T-helper 17 cell (primary cell): ENCODE measurements around the gene KDM2A. TPM values are rescaled to one million over a fixed set of nuclear protein-coding genes. Genes with fewer than 3 reads are reported as not detected.

ENCODE experiments used
- ATAC-seq: fragments of 150-1000 bp; cut with Tn5 transposase; 2 replicates; pipeline ENCODE4 v1.10.0; 2021; ENCODE audit warnings: mild to moderate bottlenecking, moderate library complexity
- DNase-seq, 3 donors: peaks; one replicate each; pipeline versions ENCODE4 v3.0.0 to v3.0.0-alpha.2; 2020 to 2021
- H3K9me3 ChIP-seq: one replicate; pipeline ENCODE4 v1.7.0; 2013; ENCODE audit warnings: low read length, mild to moderate bottlenecking; ENCODE audit not compliant: control insufficient read depth, poor library complexity, severe bottlenecking
- H3K27ac Mint-ChIP-seq: one replicate; pipeline ENCODE4 v1.8.0; 2022; ENCODE audit warnings: mild to moderate bottlenecking, moderate library complexity, mixed read lengths
- H3K27me3 Mint-ChIP-seq: one replicate; pipeline ENCODE4 v1.8.0; 2022; ENCODE audit warnings: mixed read lengths
- H3K36me3 Mint-ChIP-seq: one replicate; pipeline ENCODE4 v1.8.0; 2022; ENCODE audit warnings: low read depth, mixed read lengths
- H3K4me1 Mint-ChIP-seq: one replicate; pipeline ENCODE4 v1.8.0; 2022; ENCODE audit warnings: mild to moderate bottlenecking, mixed read lengths
- H3K4me3 Mint-ChIP-seq: one replicate; pipeline ENCODE4 v1.8.0; 2022; ENCODE audit warnings: mild to moderate bottlenecking, moderate library complexity, mixed read lengths
- total RNA-seq, 4 donors: library from RNA in 2 of 4; stranded (reverse) in 2 of 4; gene quantifications; one replicate each; pipeline ENCODE4 v1.2.3 and lab custom pipeline; 2022 to 2026

The KDM2A gene
- total RNA-seq, 2 donors from 2014 or later, result 366 to 425 TPM

DNA sequence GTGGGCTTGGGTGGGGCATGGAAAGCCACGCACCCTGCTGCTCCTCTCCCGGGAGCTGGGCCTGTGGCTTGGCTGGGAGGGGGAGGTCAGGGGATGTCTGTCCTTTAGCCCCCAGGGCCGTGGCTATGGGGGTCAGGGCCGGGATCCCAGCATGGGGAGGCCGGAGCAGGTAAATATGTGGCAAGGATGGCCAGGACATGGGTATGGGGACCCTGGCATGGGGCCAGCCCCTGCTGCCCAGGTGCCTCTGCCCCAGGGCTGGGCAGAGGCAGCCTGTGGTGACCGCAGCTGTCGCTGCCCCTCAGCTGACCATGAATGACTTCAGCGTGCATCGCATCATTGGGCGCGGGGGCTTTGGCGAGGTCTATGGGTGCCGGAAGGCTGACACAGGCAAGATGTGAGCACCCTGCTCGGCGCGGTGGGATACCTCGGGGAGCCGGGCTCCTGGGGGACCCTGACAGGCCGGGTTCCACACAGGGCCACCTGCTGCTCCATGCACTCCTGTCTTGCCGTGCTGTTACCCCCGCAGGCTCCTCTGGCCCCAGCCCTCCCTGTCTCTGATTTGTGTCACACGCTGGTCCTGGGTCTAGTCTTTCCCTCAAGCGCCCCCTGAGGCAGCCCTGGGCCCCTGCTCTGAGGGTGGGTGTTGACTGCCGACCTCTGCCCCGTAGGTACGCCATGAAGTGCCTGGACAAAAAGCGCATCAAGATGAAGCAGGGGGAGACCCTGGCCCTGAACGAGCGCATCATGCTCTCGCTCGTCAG is 161.9 kb downstream of the KDM2A start:
- no peak overlapping the region for H3K4me3 Mint-ChIP-seq
- no peaks in the 10 kb centered on the region for H3K36me3 Mint-ChIP-seq
- H3K9me3 ChIP-seq, result no peaks in the 10 kb centered on the region
- H3K27ac Mint-ChIP-seq, result peak overlapping the region; percentile 97
- ATAC-seq (no peak), DNase-seq (no peak)
- peaks cover 35% of the 10 kb centered on the region for H3K4me1 Mint-ChIP-seq
- H3K27me3 Mint-ChIP-seq, result no peaks in the 10 kb centered on the region

DNA sequence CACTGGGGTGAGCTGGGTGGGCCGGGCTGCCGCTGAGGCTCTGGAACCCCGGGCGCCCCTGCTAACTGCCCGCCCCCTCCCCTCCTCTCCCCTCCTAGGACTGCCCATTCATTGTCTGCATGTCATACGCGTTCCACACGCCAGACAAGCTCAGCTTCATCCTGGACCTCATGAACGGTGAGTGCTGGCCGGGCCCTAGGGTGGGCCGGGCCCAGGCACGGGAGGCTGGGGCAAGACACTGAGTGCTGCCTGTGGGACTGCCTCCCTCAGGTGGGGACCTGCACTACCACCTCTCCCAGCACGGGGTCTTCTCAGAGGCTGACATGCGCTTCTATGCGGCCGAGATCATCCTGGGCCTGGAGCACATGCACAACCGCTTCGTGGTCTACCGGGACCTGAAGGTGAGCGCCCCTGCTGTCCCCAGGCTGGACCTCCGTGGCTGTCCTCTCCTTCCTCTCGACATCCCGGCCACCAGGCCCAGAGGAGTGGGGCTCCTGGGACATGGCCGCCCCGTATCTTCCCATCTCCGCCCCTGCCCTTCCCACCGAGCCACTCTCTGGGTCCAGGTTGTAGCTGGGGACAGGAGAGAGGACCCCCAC is 162.6 kb downstream of the KDM2A start:
- Mint-ChIP-seq H3K36me3 (no peaks in the 10 kb centered on the region), H3K4me1 (peaks cover 33% of the 10 kb centered on the region), H3K27me3 (no peaks in the 10 kb centered on the region), H3K27ac (peak overlapping the region; percentile 79), H3K4me3 (no peak overlapping the region)
- H3K9me3 ChIP-seq, result no peaks in the 10 kb centered on the region
- ATAC-seq (no peak), DNase-seq (no peak)

DNA sequence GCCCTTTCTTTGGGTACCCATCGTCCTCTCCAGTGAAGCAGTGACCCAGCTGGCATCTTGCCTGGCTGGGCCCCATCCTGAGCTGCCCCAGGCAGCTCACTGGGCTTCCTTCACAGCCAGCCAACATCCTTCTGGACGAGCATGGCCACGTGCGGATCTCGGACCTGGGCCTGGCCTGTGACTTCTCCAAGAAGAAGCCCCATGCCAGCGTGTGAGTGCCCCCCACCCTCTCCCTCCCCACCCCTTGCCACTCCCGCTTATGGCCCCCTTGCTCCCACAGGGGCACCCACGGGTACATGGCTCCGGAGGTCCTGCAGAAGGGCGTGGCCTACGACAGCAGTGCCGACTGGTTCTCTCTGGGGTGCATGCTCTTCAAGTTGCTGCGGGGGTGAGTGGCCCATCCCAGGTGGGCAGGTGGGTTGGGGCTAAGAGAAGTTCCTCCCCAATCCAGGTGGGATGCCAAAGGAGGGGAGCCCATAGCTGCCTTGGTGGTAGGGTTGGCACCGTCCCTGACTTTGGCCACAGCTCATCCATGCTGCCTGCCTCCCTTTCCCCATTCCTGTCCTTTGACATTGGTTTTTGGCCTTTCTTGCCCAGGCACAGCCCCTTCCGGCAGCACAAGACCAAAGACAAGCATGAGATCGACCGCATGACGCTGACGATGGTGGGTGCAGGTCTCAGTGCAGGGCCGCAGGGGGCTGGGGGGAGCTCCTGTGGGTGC is 163.3 kb downstream of the KDM2A start:
- Mint-ChIP-seq H3K27me3 (no peaks in the 10 kb centered on the region), H3K4me3 (peak overlapping the region; percentile 43), H3K27ac (peak overlapping the region; percentile 79), H3K36me3 (no peaks in the 10 kb centered on the region), H3K4me1 (peaks cover 36% of the 10 kb centered on the region)
- DNase-seq (no peak), ATAC-seq (no peak)
- no peaks in the 10 kb centered on the region for H3K9me3 ChIP-seq

DNA sequence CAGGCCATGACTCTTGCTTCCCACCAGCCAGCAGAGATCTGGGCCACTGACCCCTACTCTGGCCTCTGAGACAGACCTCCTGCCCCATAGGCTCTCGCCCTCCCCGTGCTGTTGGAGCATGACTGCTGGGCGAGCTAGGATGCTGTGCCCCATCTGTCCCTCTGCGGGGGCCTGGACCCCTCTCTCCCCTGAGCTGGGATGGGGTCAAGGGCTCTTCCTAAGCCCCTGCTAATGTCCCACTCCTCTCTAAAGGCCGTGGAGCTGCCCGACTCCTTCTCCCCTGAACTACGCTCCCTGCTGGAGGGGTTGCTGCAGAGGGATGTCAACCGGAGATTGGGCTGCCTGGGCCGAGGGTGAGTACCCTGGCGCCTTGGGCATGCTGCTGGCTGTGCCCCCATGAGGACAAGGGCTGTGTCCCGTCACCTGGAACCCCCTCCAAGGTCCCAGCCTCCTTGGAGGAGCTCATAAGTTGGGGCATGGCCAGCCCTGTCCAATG is 163.9 kb downstream of the KDM2A start:
- H3K27me3 Mint-ChIP-seq, result no peaks in the 10 kb centered on the region
- DNase-seq (no peak), ATAC-seq (no peak)
- no peaks in the 10 kb centered on the region for H3K9me3 ChIP-seq
- H3K36me3 Mint-ChIP-seq, result no peaks in the 10 kb centered on the region
- H3K4me3 Mint-ChIP-seq, result peak overlapping the region; percentile 43
- H3K4me1 Mint-ChIP-seq, result peaks cover 36% of the 10 kb centered on the region
- H3K27ac Mint-ChIP-seq, result peak overlapping the region; percentile 79

DNA sequence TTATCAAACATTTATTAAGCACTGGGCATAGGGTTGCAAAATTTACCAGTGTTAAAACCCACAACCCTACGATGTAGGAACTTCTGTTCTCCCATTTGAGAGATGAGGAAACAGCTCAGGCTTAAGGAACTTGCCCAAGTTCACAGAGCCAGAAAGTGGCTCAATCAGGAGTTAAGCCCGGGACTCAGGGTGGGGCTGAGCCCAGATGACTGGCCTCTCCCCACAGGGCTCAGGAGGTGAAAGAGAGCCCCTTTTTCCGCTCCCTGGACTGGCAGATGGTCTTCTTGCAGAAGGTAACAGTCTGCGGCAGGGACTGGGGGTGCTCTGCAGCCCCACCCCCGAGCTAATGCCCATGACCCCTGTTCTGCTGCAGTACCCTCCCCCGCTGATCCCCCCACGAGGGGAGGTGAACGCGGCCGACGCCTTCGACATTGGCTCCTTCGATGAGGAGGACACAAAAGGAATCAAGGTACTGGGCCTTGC is 164.5 kb downstream of the KDM2A start:
- Mint-ChIP-seq H3K4me1 (peaks cover 39% of the 10 kb centered on the region), H3K27me3 (no peaks in the 10 kb centered on the region), H3K36me3 (no peaks in the 10 kb centered on the region), H3K27ac (peak overlapping the region; percentile 79), H3K4me3 (no peak overlapping the region)
- ATAC-seq (no peak), DNase-seq (no peak)
- H3K9me3 ChIP-seq, result no peaks in the 10 kb centered on the region

DNA sequence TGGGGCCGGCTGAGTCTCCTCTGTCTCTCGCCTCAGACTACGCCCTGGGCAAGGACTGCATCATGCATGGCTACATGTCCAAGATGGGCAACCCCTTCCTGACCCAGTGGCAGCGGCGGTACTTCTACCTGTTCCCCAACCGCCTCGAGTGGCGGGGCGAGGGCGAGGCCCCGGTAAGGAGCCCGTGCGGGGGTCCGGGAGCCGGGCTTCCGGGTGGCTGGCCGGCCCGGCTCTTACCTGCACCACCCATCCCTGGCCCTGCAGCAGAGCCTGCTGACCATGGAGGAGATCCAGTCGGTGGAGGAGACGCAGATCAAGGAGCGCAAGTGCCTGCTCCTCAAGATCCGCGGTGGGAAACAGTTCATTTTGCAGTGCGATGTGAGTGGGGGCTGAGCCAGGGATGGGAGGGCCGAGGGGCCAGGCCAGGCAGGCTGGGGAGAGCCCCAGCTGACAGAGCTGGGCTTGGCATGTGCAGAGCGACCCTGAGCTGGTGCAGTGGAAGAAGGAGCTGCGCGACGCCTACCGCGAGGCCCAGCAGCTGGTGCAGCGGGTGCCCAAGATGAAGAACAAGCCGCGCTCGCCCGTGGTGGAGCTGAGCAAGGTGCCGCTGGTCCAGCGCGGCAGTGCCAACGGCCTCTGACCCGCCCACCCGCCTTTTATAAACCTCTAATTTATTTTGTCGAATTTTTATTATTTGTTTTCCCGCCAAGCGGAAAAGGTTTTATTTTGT is 165.9 kb downstream of the KDM2A start:
- H3K9me3 ChIP-seq, result no peaks in the 10 kb centered on the region
- DNase-seq (no peak), ATAC-seq (no peak)
- no peaks in the 10 kb centered on the region for H3K27me3 Mint-ChIP-seq
- peaks cover 37% of the 10 kb centered on the region for H3K4me1 Mint-ChIP-seq
- no peaks in the 10 kb centered on the region for H3K36me3 Mint-ChIP-seq
- no peak overlapping the region for H3K4me3 Mint-ChIP-seq
- peak overlapping the region; percentile 75 for H3K27ac Mint-ChIP-seq

DNA sequence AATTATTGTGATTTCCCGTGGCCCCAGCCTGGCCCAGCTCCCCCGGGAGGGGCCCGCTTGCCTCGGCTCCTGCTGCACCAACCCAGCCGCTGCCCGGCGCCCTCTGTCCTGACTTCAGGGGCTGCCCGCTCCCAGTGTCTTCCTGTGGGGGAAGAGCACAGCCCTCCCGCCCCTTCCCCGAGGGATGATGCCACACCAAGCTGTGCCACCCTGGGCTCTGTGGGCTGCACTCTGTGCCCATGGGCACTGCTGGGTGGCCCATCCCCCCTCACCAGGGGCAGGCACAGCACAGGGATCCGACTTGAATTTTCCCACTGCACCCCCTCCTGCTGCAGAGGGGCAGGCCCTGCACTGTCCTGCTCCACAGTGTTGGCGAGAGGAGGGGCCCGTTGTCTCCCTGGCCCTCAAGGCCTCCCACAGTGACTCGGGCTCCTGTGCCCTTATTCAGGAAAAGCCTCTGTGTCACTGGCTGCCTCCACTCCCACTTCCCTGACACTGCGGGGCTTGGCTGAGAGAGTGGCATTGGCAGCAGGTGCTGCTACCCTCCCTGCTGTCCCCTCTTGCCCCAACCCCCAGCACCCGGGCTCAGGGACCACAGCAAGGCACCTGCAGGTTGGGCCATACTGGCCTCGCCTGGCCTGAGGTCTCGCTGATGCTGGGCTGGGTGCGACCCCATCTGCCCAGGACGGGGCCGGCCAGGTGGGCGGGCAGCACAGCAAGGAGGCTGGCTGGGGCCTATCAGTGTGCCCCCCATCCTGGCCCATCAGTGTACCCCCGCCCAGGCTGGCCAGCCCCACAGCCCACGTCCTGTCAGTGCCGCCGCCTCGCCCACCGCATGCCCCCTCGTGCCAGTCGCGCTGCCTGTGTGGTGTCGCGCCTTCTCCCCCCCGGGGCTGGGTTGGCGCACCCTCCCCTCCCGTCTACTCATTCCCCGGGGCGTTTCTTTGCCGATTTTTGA is 166.8 kb downstream of the KDM2A start:
- H3K27me3 Mint-ChIP-seq, result no peaks in the 10 kb centered on the region
- H3K4me3 Mint-ChIP-seq, result peak overlapping the region; percentile 94
- DNase-seq (peak in 1 of 3 donors; percentile 37), ATAC-seq (no peak)
- H3K9me3 ChIP-seq, result no peaks in the 10 kb centered on the region
- peaks cover 38% of the 10 kb centered on the region for H3K4me1 Mint-ChIP-seq
- H3K36me3 Mint-ChIP-seq, result no peaks in the 10 kb centered on the region
- H3K27ac Mint-ChIP-seq, result peak overlapping the region; percentile 100

DNA sequence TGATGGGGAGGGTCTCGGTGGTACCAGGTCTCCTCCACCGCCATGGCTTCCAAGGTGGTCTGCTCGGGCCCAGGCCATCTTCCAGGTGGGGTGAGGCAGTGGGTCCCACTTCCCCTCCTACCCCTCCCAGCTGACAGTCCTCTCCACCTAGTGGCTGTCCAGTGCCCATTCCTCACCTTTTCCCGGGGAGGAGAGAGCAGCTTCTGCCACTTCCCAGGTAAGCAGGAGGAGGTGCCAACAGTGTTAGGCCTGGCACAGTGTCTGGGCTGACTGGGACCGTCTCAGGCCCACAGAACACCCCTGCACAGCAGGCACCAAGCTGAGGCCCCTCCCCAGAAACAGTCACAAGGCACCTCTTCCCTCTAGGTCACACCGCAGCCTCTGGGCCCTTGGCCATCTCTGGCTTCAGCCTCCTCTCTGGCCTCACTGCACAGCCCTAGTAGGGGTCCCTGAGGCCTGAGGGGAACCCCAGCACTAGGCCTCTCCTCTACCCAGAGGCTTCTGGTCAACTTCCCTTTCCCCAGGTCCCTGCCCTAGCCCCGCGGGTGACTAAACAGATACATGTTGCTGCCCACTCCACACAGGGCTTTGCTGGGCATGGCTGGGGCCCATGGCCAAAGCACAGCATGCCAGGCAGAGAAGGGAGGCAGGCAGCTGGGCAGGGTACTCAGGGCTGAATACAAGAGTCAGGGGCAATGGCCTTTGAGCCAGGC is 167.7 kb downstream of the KDM2A start:
- no peak for DNase-seq
- ATAC-seq, result no peak

DNA sequence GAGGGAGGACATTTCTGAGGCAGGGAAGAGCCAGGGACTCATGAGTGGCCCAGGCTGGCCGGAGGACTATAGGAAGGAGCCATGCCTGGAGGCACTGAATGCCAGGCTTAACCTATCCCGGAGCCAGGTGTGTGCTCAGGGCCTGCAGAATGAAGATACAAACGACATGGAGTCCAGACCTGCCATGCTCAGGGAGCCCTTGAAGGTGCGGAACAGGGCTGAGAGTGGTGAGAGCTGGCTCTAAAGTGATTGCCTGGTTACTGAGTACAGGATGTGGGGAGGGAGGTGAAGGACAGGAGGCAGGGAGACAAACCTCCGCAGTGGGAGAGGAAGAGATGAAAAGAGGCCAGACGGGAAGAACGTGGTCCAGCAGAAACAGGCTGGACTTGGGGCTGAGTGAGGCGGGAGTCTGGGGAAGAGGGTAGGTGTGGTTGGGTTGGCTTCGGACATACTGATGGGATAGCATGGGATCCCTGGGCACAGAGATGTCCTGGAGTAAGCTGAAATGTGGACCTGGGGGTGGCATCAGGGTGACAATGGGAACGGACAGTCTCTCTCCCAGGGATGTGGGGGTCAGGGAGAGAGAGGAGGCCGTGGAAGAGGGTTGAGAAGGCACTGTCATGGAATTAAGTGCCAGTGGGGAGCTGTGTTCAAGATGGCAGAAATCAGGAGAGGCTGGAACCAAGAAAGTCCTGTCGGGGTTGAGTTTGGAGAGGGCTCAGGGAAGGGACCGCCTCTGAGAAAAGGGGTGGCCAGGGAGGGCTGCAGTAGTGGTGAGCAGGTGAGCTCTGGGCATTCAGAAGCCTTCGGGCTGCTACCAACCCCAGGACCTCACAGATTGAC is 168.5 kb downstream of the KDM2A start:
- Mint-ChIP-seq H3K27me3 (no peaks in the 10 kb centered on the region), H3K36me3 (no peaks in the 10 kb centered on the region), H3K4me1 (peaks cover 44% of the 10 kb centered on the region), H3K4me3 (peak overlapping the region; percentile 94), H3K27ac (peak overlapping the region; percentile 100)
- no peak for ATAC-seq
- no peak for DNase-seq
- H3K9me3 ChIP-seq, result no peaks in the 10 kb centered on the region

More for the DNA sequence above, 167.7 kb downstream of the KDM2A start:
- Mint-ChIP-seq H3K4me1 (peaks cover 42% of the 10 kb centered on the region), H3K27ac (peak overlapping the region; percentile 100), H3K4me3 (peak overlapping the region; percentile 94), H3K27me3 (no peaks in the 10 kb centered on the region), H3K36me3 (no peaks in the 10 kb centered on the region)
- no peaks in the 10 kb centered on the region for H3K9me3 ChIP-seq

DNA sequence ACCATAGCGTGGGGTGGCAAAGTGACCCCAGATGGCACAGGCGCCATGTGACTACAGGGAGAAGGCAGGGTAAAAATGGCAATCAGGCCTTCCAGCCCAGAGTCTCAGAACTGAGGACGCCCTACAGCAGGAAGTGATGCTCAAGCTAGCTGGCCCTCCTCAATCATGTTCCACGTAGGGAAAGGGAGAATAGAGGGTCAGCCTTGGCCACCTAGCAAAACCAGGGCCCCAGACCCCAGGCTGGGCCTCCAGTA is 169.1 kb downstream of the KDM2A start:
- ATAC-seq, result no peak
- H3K9me3 ChIP-seq, result no peaks in the 10 kb centered on the region
- no peak for DNase-seq
- H3K27ac Mint-ChIP-seq, result peak overlapping the region; percentile 100
- H3K36me3 Mint-ChIP-seq, result no peaks in the 10 kb centered on the region
- peak overlapping the region; percentile 94 for H3K4me3 Mint-ChIP-seq
- no peaks in the 10 kb centered on the region for H3K27me3 Mint-ChIP-seq
- peaks cover 49% of the 10 kb centered on the region for H3K4me1 Mint-ChIP-seq
